ENCODE measurements around the gene ADAM21.
"Not testable (repeated sequence)": the region's sequence is repeated elsewhere in the genome, so short reads cannot be mapped to it uniquely, and the experiment has no call there.

ADAM21 gene

GRCh38 chr14:70451874-70452273 lies at the start of gene ADAM21:
TSS of gene ADAM21 (plus strand) at chr14:70452174. CDS start at chr14:70457500, 5,326 bp downstream.
- DNase-seq (ENCODE audit: low read depth), result no peak

GRCh38 chr14:70403335-70403734 lies 48.6 kb upstream of the ADAM21 start:
- DNase-seq (ENCODE audit: low read depth), result not testable (repeated sequence)

GRCh38 chr14:70406216-70406615 lies 45.8 kb upstream of the ADAM21 start:
- not testable (repeated sequence) for DNase-seq (ENCODE audit: low read depth)

- DNase-seq (ENCODE audit: low read depth), result no peak
Measured at GRCh38 chr14:70407621-70408020, 44.4 kb upstream of the ADAM21 start.

GRCh38 chr14:70415788-70416187 lies 36.2 kb upstream of the ADAM21 start:
- no peak for DNase-seq (ENCODE audit: low read depth)

GRCh38 chr14:70416338-70416724 lies 35.6 kb upstream of the ADAM21 start:
- DNase-seq (ENCODE audit: low read depth), result no peak

- peak; percentile 7 for DNase-seq (ENCODE audit: low read depth)
Measured at GRCh38 chr14:70416725-70417349, 35.1 kb upstream of the ADAM21 start, which contains the start of gene SYNJ2BP. TSS of gene SYNJ2BP (minus strand) at chr14:70417090. CDS start at chr14:70416963, 127 bp downstream.

GRCh38 chr14:70419270-70419931 lies 32.6 kb upstream of the ADAM21 start:
- not testable (repeated sequence) for DNase-seq (ENCODE audit: low read depth)

GRCh38 chr14:70422538-70422937 lies 29.4 kb upstream of the ADAM21 start:
- no peak for DNase-seq (ENCODE audit: low read depth)

GRCh38 chr14:70425354-70425753 lies 26.6 kb upstream of the ADAM21 start:
- DNase-seq (ENCODE audit: low read depth), result no peak

- DNase-seq (ENCODE audit: low read depth), result not testable (repeated sequence)
Measured at GRCh38 chr14:70426555-70426954, 25.4 kb upstream of the ADAM21 start.

- DNase-seq (ENCODE audit: low read depth), result no peak
Measured at GRCh38 chr14:70436867-70437266, 15.1 kb upstream of the ADAM21 start.

GRCh38 chr14:70441641-70442040 lies 10.3 kb upstream of the ADAM21 start:
- no peak for DNase-seq (ENCODE audit: low read depth)

- no peak for DNase-seq (ENCODE audit: low read depth)
Measured at GRCh38 chr14:70442750-70443149, 9.2 kb upstream of the ADAM21 start.

- no peak for DNase-seq (ENCODE audit: low read depth)
Measured at GRCh38 chr14:70448633-70449340, 3.2 kb upstream of the ADAM21 start.

GRCh38 chr14:70454731-70455130 lies 2.8 kb downstream of the ADAM21 start:
- no peak for DNase-seq (ENCODE audit: low read depth)

GRCh38 chr14:70468731-70469130 lies 16.8 kb downstream of the ADAM21 start:
- DNase-seq (ENCODE audit: low read depth), result no peak

GRCh38 chr14:70470863-70471563 lies 19.0 kb downstream of the ADAM21 start:
- not testable (repeated sequence) for DNase-seq (ENCODE audit: low read depth)

- no peak for DNase-seq (ENCODE audit: low read depth)
Measured at GRCh38 chr14:70472253-70473159, 20.5 kb downstream of the ADAM21 start.

- no peak for DNase-seq (ENCODE audit: low read depth)
Measured at GRCh38 chr14:70473825-70474224, 21.9 kb downstream of the ADAM21 start.

- DNase-seq (ENCODE audit: low read depth), result not testable (repeated sequence)
Measured at GRCh38 chr14:70475459-70475858, 23.5 kb downstream of the ADAM21 start.
